ENCODE measurements around the gene TRIM17.

TRIM17 gene

GRCh38 chr1:228371741-228372182 is 44.9 kb downstream of the TRIM17 start:
- H3K9me3 ChIP-seq (ENCODE audit: insufficient read depth, low read length, severe bottlenecking): no peaks in the 10 kb centered on the region
- no peaks in the 10 kb centered on the region for H3K27me3 ChIP-seq (ENCODE audit: insufficient read depth, low read length, poor library complexity)
- TF ChIP-seq EZH2 (IDR thresholded peaks at IDR 0.05; ENCODE audit: borderline replicate concordance, low read depth, low read length, severe bottlenecking) (no peak), CTCF (IDR thresholded peaks at IDR 0.05; ENCODE audit: borderline replicate concordance, extremely low read depth, low read length, poor library complexity, severe bottlenecking) (no peak)
- no peak overlapping the region for H3K9ac ChIP-seq (ENCODE audit: low read depth, low read length)
- no peaks in the 10 kb centered on the region for H4K20me1 ChIP-seq (ENCODE audit: insufficient read depth, low read length)
- no peak overlapping the region for H3K4me3 ChIP-seq (ENCODE audit: low read depth in 1 of 2, low read length in 2 of 2)
- H3K4me2 ChIP-seq (ENCODE audit: insufficient read depth, low read length): no peak overlapping the region
- H3K36me3 ChIP-seq (ENCODE audit: insufficient read depth, low read length): no peaks in the 10 kb centered on the region
- no peaks in the 10 kb centered on the region for H3K79me2 ChIP-seq (ENCODE audit: insufficient read depth, low read length)
- no peak overlapping the region for H3K27ac ChIP-seq (ENCODE audit: low read length)
- H3K4me1 ChIP-seq (ENCODE audit: insufficient read depth, low read length): no peaks in the 10 kb centered on the region
- no peak overlapping the region for H2AFZ ChIP-seq (ENCODE audit: low read depth, low read length)
- ATAC-seq (ENCODE audit: insufficient read depth, low read depth) (no peak), DNase-seq (no peak)

- H3K79me2 ChIP-seq (ENCODE audit: insufficient read depth, low read length): no peaks in the 10 kb centered on the region
- no peaks in the 10 kb centered on the region for H3K4me1 ChIP-seq (ENCODE audit: insufficient read depth, low read length)
- H3K27me3 ChIP-seq (ENCODE audit: insufficient read depth, low read length, poor library complexity): no peaks in the 10 kb centered on the region
- no peak overlapping the region for H3K4me3 ChIP-seq (ENCODE audit: low read depth in 1 of 2, low read length in 2 of 2)
- ATAC-seq (ENCODE audit: insufficient read depth, low read depth) (no peak), DNase-seq (no peak)
- H3K4me2 ChIP-seq (ENCODE audit: insufficient read depth, low read length): no peak overlapping the region
- H4K20me1 ChIP-seq (ENCODE audit: insufficient read depth, low read length): no peaks in the 10 kb centered on the region
- no peaks in the 10 kb centered on the region for H3K36me3 ChIP-seq (ENCODE audit: insufficient read depth, low read length)
- H3K27ac ChIP-seq (ENCODE audit: low read length): no peak overlapping the region
- no peak overlapping the region for H3K9ac ChIP-seq (ENCODE audit: low read depth, low read length)
- no peak overlapping the region for H2AFZ ChIP-seq (ENCODE audit: low read depth, low read length)
- TF ChIP-seq CTCF (IDR thresholded peaks at IDR 0.05; ENCODE audit: borderline replicate concordance, extremely low read depth, low read length, poor library complexity, severe bottlenecking) (no peak), EZH2 (IDR thresholded peaks at IDR 0.05; ENCODE audit: borderline replicate concordance, low read depth, low read length, severe bottlenecking) (no peak)
- H3K9me3 ChIP-seq (ENCODE audit: insufficient read depth, low read length, severe bottlenecking): no peaks in the 10 kb centered on the region
These were observed 45.5 kb downstream of the TRIM17 start for GRCh38 chr1:228370941-228371740.

GRCh38 chr1:228370439-228370940 is 46.2 kb downstream of the TRIM17 start:
- Histone ChIP-seq H3K27ac (ENCODE audit: low read length) (no peak overlapping the region), H3K4me3 (ENCODE audit: low read depth in 1 of 2, low read length in 2 of 2) (no peak overlapping the region), H3K79me2 (ENCODE audit: insufficient read depth, low read length) (no peaks in the 10 kb centered on the region), H3K9ac (ENCODE audit: low read depth, low read length) (no peak overlapping the region), H3K4me2 (ENCODE audit: insufficient read depth, low read length) (no peak overlapping the region), H3K36me3 (ENCODE audit: insufficient read depth, low read length) (no peaks in the 10 kb centered on the region), H3K27me3 (ENCODE audit: insufficient read depth, low read length, poor library complexity) (no peaks in the 10 kb centered on the region), H3K4me1 (ENCODE audit: insufficient read depth, low read length) (no peaks in the 10 kb centered on the region), H3K9me3 (ENCODE audit: insufficient read depth, low read length, severe bottlenecking) (no peaks in the 10 kb centered on the region), H2AFZ (ENCODE audit: low read depth, low read length) (no peak overlapping the region), H4K20me1 (ENCODE audit: insufficient read depth, low read length) (no peaks in the 10 kb centered on the region)
- TF ChIP-seq CTCF (IDR thresholded peaks at IDR 0.05; ENCODE audit: borderline replicate concordance, extremely low read depth, low read length, poor library complexity, severe bottlenecking) (no peak), EZH2 (IDR thresholded peaks at IDR 0.05; ENCODE audit: borderline replicate concordance, low read depth, low read length, severe bottlenecking) (no peak)
- ATAC-seq (ENCODE audit: insufficient read depth, low read depth) (no peak), DNase-seq (no peak)
